HepG2 (cell line): ENCODE measurements around the gene IGSF8. TPM values are rescaled to one million over a fixed set of nuclear protein-coding genes. Genes with fewer than 3 reads are reported as not detected.

ENCODE experiments used
- ATAC-seq: fragments of 200-7000 bp; cut with Tn5 transposase; 3 replicates; pipeline ENCODE4 v1.9.1; 2020; ENCODE audit warnings: mild to moderate bottlenecking, moderate library complexity
- BruUV-seq: library from RNA; stranded (reverse); fragments of 400-500 nt; replicated peaks from 2 replicates; lab custom pipeline; 2021; lab: Mats Ljungman, UMichigan
- CTCF ChIA-PET: fragments of 300-600 bp; formaldehyde crosslinking; extraction: SDS; loops from one replicate; lab custom pipeline; 2021; ENCODE audit warnings: low total read pairs, inconsistent platforms, low intra/inter-chr PET ratio; lab: Yijun Ruan, JAX
- POLR2A ChIA-PET: fragments of 350-600 bp; sonication (Branson Sonifier 250); formaldehyde crosslinking; loops from one replicate; lab custom pipeline; 2020; ENCODE audit warnings: antibody characterized with exemption, inconsistent platforms; lab: Yijun Ruan, JAX
- DNase-seq: peaks from one replicate; pipeline ENCODE4 v3.0.0-alpha.2; 2015; ENCODE audit warnings: low spot score
- FAIRE-seq: peaks from 3 replicates; lab custom pipeline; 2011; peaks lifted over from hg19 to GRCh38; lab: Jason Lieb, UNC
- H2AFZ ChIP-seq: one replicate; pipeline ENCODE4 v1.6.1; 2011; ENCODE audit warnings: low read length, inconsistent platforms
- H3K27ac ChIP-seq: fragments of 300-600 bp; 3 replicates; pipeline ENCODE4 v1.8.0; 2011; ENCODE audit warnings: mixed run types, mild to moderate bottlenecking, mixed read lengths, low read length, inconsistent platforms; ENCODE audit not compliant: insufficient read depth; ENCODE audit errors: extremely low read length
- H3K27me3 ChIP-seq, 2 experiments: fragments of 200-600 bp in 1 of 2; 2 replicates in 1 of 2; 3 replicates in 1 of 2; pipeline versions ENCODE4 v1.6.0 to v1.8.0; 2011; ENCODE audit warnings: low read length in 2 of 2, mild to moderate bottlenecking in 2 of 2, moderate library complexity in 2 of 2, inconsistent platforms in 1 of 2; ENCODE audit not compliant: insufficient read depth in 2 of 2, control insufficient read depth in 1 of 2
- H3K36me3 ChIP-seq, 2 experiments: fragments of 200-600 bp in 1 of 2; replicated peaks in 1 of 2; 2 replicates in 1 of 2; 3 replicates in 1 of 2; pipeline versions ENCODE4 v1.5.1 to v1.8.0; 2011; ENCODE audit warnings: low read length in 2 of 2, inconsistent platforms in 1 of 2; ENCODE audit not compliant: insufficient read depth in 2 of 2, control insufficient read depth in 1 of 2
- H3K4me1 ChIP-seq: 2 replicates; pipeline ENCODE4 v1.5.1; 2012; ENCODE audit warnings: low read length, inconsistent platforms; ENCODE audit not compliant: insufficient read depth
- H3K4me2 ChIP-seq: 2 replicates; pipeline ENCODE4 v1.6.0; 2011; ENCODE audit warnings: low read depth, low read length, inconsistent platforms
- H3K4me3 ChIP-seq, 3 experiments: fragments of 200-600 bp in 1 of 3; sonication (generic), shearing (Covaris generic) in 1 of 3; replicated peaks in 1 of 3; 2 replicates each; pipeline ENCODE4 v1.5.1; 2011 to 2016; ENCODE audit warnings: low read length in 3 of 3, inconsistent platforms in 2 of 3, low read depth in 2 of 3, mild to moderate bottlenecking in 2 of 3, control low read depth in 1 of 3, mixed read lengths in 1 of 3; ENCODE audit not compliant: insufficient read depth in 1 of 3
- H3K79me2 ChIP-seq: one replicate; pipeline ENCODE4 v1.6.1; 2011; ENCODE audit warnings: low read length, inconsistent platforms; ENCODE audit not compliant: insufficient read depth
- H3K9ac ChIP-seq: 2 replicates; pipeline ENCODE4 v1.6.0; 2011; ENCODE audit warnings: mild to moderate bottlenecking, low read depth, low read length, inconsistent platforms; ENCODE audit not compliant: insufficient read depth
- H3K9me3 ChIP-seq: 2 replicates; pipeline ENCODE4 v1.5.1; 2012; ENCODE audit warnings: mild to moderate bottlenecking, low read length
- H4K20me1 ChIP-seq: 2 replicates; pipeline ENCODE4 v1.6.0; 2011; ENCODE audit warnings: inconsistent platforms, mild to moderate bottlenecking, low read length, moderate library complexity; ENCODE audit not compliant: insufficient read depth
- KDM5A ChIP-seq: fragments of 200-600 bp; sonication (generic); IDR thresholded peaks from 2 replicates; pipeline ENCODE4 v1.7.0; 2018; ENCODE audit warnings: antibody characterized with exemption, mild to moderate bottlenecking, low read length, borderline replicate concordance
- MYPOP ChIP-seq: sonication (generic); formaldehyde crosslinking; IDR thresholded peaks from 2 replicates; pipeline ENCODE4 v1.8.1; 2023; ENCODE audit warnings: mild to moderate bottlenecking, moderate library complexity, missing genetic modification reagents
- NPAS2 ChIP-seq: sonication (generic); formaldehyde crosslinking; IDR thresholded peaks from 2 replicates; pipeline ENCODE4 v1.8.0; 2022; ENCODE audit warnings: mild to moderate bottlenecking, missing genetic modification reagents, borderline replicate concordance
- SRSF1 ChIP-seq: fragments of 200-400 bp; formaldehyde crosslinking; optimal IDR thresholded peaks from 2 replicates; pipeline ENCODE3; 2017; ENCODE audit warnings: mild to moderate bottlenecking, low read depth, low read length, moderate library complexity
- ZBTB1 ChIP-seq: sonication (generic); formaldehyde crosslinking; IDR thresholded peaks from 2 replicates; pipeline ENCODE4 v1.4.0; 2020; ENCODE audit warnings: missing genetic modification reagents, borderline replicate concordance
- ZBTB26 ChIP-seq: IDR thresholded peaks from 2 replicates; pipeline ENCODE4 v1.6.1; 2016; ENCODE audit warnings: missing compliant biosample characterization, missing genetic modification reagents, borderline replicate concordance
- ZNF563 ChIP-seq: sonication (generic); formaldehyde crosslinking; IDR thresholded peaks from 2 replicates; pipeline ENCODE4 v1.8.0; 2022; ENCODE audit warnings: mild to moderate bottlenecking, moderate library complexity, missing genetic modification reagents
- ZNF615 ChIP-seq: sonication (generic); formaldehyde crosslinking; IDR thresholded peaks from 2 replicates; pipeline ENCODE4 v1.5.0; 2020; ENCODE audit warnings: mild to moderate bottlenecking, missing genetic modification reagents, borderline replicate concordance
- ZNF670 ChIP-seq: sonication (generic); formaldehyde crosslinking; IDR thresholded peaks from 2 replicates; pipeline ENCODE4 v1.8.0; 2022; ENCODE audit warnings: mild to moderate bottlenecking, missing genetic modification reagents, borderline replicate concordance
- ZNF7 ChIP-seq: IDR thresholded peaks from 2 replicates; pipeline ENCODE4 v1.6.1; 2016; ENCODE audit warnings: missing biosample characterization, missing genetic modification reagents
- WGBS: methylation state at CpG from one replicate; pipeline ENCODE4 v1.1.6; 2017; ENCODE audit warnings: low lambda C conversion rate; 5-methylcytosine and 5-hydroxymethylcytosine counted together
- in situ Hi-C: cut with HindIII; loops from 2 replicates; pipeline ENCODE4 v1.10.0; 2017; ENCODE audit warnings: low pct_unique_long_range_greater_than_20kb; ENCODE audit not compliant: extremely low pct_ligation_motif_present
- intact Hi-C: fragments of 100-400 bp; cut with micrococcal nuclease; formaldehyde crosslinking; loops from one replicate; pipeline ENCODE4 v1.10.0; 2022; ENCODE audit not compliant: unreplicated experiment
- polyA plus RNA-seq, 8 experiments: library from polyadenylated mRNA; depleted of rRNA in 3 of 8; stranded (reverse) in 7 of 8; unstranded in 1 of 8; fragments of >200 nt; fragmentation: Illumina TruSeq in 4 of 8; extraction: Trizol in 4 of 8; gene quantifications; 2 replicates each; pipeline versions ENCODE4 v1.2.1 to v1.2.3, GENCODE V29; 2011 to 2016; ENCODE audit warnings: low read depth in 4 of 8, missing spikeins in 1 of 8, mixed read lengths in 1 of 8; ENCODE audit not compliant: insufficient read depth in 1 of 8
- total RNA-seq, 5 experiments: library from RNA; depleted of rRNA; stranded (reverse); fragments of >200 nt; fragmentation: Illumina TruSeq; extraction: Trizol; gene quantifications; 2 replicates each; pipeline ENCODE4 v1.2.3, GENCODE V29; 2016; ENCODE audit warnings: low read depth in 1 of 5
- TF ChIP-seq, protein P1 (sequence below): sonication (generic); formaldehyde crosslinking; IDR thresholded peaks from 2 replicates; pipeline ENCODE4 v1.8.0; 2022; ENCODE audit warnings: low read depth, missing genetic modification reagents
- TF ChIP-seq, protein P2 (sequence below): sonication (generic); formaldehyde crosslinking; IDR thresholded peaks from 2 replicates; pipeline ENCODE4 v1.5.0; 2020; ENCODE audit warnings: missing genetic modification reagents, mild to moderate bottlenecking, borderline replicate concordance

The IGSF8 gene
- total and polyA plus RNA-seq, 2 of the 13 experiments (the other 11 are each of a cell fraction or from before 2014, with no cell fraction given) = 24.0 to 41.0 TPM

DNA sequence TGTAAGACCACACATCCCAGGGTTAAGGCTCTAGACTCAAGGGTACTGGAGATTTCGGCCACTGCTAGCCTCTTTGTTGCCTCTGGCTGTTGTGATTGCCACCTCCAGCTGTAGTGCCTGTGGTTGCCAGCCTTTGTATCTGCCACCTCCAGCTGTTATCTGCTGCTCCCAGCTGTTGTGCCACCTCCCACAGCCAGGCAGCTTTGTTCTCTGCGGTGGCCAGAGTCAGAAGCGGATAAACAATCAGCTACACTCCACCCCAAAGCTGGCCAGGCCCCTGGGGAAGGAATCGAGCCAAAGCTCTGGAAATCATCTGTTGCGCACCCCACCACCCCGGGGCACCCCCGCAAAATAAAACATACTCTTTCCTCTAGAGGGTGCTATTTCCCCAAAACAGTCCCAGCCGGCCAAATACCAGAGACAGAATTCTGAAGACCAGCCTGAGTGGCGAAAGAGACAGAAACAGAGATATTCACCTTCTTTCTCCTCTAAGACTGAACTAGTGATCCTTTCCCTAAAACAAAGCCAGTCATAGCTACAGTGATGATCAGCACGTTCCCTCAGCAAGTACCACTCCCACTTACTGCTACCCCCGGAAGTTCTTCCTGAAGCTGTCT is 51.8 kb downstream of the IGSF8 start (continued):
- TF ChIP-seq, protein P1, sequence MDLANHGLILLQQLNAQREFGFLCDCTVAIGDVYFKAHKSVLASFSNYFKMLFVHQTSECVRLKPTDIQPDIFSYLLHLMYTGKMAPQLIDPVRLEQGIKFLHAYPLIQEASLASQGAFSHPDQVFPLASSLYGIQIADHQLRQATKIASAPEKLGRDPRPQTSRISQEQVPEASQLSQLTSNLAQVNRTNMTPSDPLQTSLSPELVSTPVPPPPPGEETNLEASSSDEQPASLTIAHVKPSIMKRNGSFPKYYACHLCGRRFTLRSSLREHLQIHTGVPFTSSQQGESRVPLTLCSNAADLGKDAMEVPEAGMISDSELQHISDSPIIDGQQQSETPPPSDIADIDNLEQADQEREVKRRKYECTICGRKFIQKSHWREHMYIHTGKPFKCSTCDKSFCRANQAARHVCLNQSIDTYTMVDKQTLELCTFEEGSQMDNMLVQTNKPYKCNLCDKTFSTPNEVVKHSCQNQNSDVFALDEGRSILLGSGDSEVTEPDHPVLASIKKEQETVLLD = no peak
- peak; percentile 78 for TF ChIP-seq SRSF1
- TF ChIP-seq ZNF7 (CRISPR knock-in tag) = 0 out of 2 replicates have a peak, but pooled peaks have one; percentile 19
- no peak for TF ChIP-seq MYPOP (CRISPR knock-in tag)
- TF ChIP-seq, all 625 proteins: peak for 43

DNA sequence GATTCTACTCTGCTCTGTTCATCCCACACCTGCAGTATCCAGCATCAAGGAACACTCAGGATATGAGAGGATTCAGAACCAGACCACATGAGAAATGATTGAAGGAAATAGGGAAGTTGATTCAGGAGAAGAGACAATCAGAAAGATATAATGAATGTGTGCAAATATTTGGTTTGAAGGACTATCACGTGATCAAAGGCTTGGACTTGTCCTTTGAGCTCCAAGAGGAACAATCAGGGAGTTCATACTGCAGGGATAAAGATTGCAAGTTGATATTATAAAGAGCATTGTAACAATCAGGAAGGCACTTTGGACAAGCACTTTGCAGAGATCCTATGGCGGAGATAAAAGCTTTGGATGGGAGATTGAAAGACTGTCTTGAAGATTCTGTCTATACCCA is 52.8 kb downstream of the IGSF8 start:
- DNase-seq = peak; percentile 91
- no peaks in the 10 kb centered on the region for H4K20me1 ChIP-seq
- in situ Hi-C loops = loop anchor here (5.0 kb wide), 1 partner anchor 37 kb away; the partner anchor contains the start of gene KCNJ9
- ChIA-PET CTCF (interaction anchor here (4.4 kb wide), 1 partner anchor 33 kb away, joined by 29 read pairs; no protein-coding TSS in a partner anchor), POLR2A (interaction anchor here (0.6 to 2.2 kb wide), 11 partner anchors 8 to 240 kb away, joined by 3 to 14 read pairs (median 8); partner anchors contain the start of genes DCAF8, IGSF8, KCNJ10 and PIGM)
- no peaks in the 10 kb centered on the region for H3K9me3 ChIP-seq
- FAIRE-seq = peak; percentile 78
- H3K36me3 ChIP-seq = peaks cover 5 to 13% of the 10 kb centered on the region in 2 experiments; a peak in 4 of 5 replicates
- BruUV-seq = no TSS peak
- peak overlapping the region; percentile 56; the same call in 1 of the 2 replicates for H3K9ac ChIP-seq
- ATAC-seq = peak; percentile 27; the same call in 2 of the 3 replicates
- peak overlapping the region; percentile 64 for H3K27ac ChIP-seq
- no peaks in the 10 kb centered on the region for H3K27me3 ChIP-seq
- H3K79me2 ChIP-seq = no peaks in the 10 kb centered on the region
- WGBS = 4% methylated on average over 2 of the region's 2 CpGs
- peak overlapping the region; percentile 78 for H3K4me2 ChIP-seq
- intact Hi-C loops = loop anchor here (1.0 kb wide), 1 partner anchor 33 kb away; no protein-coding TSS in a partner anchor
- H2AFZ ChIP-seq = no peak overlapping the region
- H3K4me1 ChIP-seq = peaks cover 70% of the 10 kb centered on the region
- H3K4me3 ChIP-seq = no peak overlapping the region
- TF ChIP-seq NPAS2 (no peak), ZBTB1 (CRISPR knock-in tag) (no peak), ZNF670 (CRISPR knock-in tag) (no peak), ZNF563 (CRISPR knock-in tag) (no peak), ZBTB26 (CRISPR knock-in tag) (no peak), ZNF615 (CRISPR knock-in tag) (no peak), KDM5A (no peak)
- TF ChIP-seq, protein P2, sequence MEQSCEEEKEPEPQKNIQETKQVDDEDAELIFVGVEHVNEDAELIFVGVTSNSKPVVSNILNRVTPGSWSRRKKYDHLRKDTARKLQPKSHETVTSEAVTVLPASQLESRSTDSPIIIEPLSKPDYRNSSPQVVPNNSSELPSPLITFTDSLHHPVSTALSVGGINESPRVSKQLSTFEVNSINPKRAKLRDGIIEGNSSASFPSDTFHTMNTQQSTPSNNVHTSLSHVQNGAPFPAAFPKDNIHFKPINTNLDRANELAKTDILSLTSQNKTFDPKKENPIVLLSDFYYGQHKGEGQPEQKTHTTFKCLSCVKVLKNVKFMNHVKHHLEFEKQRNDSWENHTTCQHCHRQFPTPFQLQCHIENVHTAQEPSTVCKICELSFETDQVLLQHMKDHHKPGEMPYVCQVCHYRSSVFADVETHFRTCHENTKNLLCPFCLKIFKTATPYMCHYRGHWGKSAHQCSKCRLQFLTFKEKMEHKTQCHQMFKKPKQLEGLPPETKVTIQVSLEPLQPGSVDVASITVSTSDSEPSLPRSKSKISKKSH = no peak
